ENCODE results near the gene SIGLEC6. TPM values are rescaled to one million over a fixed set of nuclear protein-coding genes. Genes with fewer than 3 reads are reported as not detected.
A peak's percentile ranks its signal among the peaks of the same experiment; 100 is the strongest.

The SIGLEC6 gene
- total and polyA plus RNA-seq, 11 donors: 0.10 to 0.40 (median 0.24) TPM; not detected in 5

DNA sequence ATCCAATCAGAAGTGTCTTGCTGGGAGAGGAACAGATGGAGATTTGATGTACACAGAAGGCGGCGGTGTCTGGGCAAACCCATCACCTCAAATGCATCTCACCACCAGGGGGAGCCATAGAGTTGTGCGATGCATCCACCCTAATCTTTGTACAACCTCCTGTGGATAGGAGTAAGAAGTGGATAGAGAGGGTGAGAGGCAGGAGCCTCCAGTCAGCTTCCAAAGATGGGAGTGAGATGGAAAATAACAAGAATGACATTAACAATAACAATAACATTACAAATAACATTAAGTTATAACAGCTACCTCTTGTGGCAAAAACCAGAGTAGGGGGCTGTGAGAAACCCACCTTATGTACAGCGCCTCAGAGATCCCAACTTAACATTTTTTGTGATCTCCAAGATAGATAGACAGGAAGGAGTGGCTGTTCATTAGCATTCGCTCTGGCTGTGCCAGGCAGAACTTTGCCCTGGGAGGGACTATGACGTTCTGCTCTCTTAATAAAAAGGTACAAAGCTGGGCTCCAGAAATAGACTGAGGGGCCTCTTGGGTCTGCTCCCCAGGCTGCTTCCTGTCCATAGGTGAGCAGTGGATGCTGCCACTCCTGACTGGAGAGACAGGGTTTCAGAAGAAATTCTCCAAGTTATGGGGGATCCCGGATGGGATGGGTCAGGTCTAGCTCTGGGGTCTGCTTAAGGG, 58.3 kb downstream of the SIGLEC6 start:
- peak; percentile 67 to 82 (median 78) for ATAC-seq
- DNase-seq: peak in 4 of 5 donors; percentile 70 to 77 (median 72)
- 31 to 35% (median 33%) methylated on average over 7 of the region's 7 CpGs for WGBS, 4 donors
- Histone ChIP-seq H3K27me3 (peaks cover 0 to 38% (median 8%) of the 10 kb centered on the region in 9 donors), H3K27ac (no peak overlapping the region), H3K36me3 (no peaks in the 10 kb centered on the region), H3K9me3 (no peaks in the 10 kb centered on the region), H3K4me3 (no peak overlapping the region), H3K4me1 (peaks cover 0 to under 1% (median 0%) of the 10 kb centered on the region in 12 donors)
- intact Hi-C loops (cut with DNase I): loop anchor here (1.0 to 10.0 kb wide), 8 partner anchors 184 to 312 kb away; no protein-coding TSS in a partner anchor
- no peak for TF ChIP-seq POLR2A (IDR thresholded peaks at IDR 0.05)
- TF ChIP-seq, protein P1, sequence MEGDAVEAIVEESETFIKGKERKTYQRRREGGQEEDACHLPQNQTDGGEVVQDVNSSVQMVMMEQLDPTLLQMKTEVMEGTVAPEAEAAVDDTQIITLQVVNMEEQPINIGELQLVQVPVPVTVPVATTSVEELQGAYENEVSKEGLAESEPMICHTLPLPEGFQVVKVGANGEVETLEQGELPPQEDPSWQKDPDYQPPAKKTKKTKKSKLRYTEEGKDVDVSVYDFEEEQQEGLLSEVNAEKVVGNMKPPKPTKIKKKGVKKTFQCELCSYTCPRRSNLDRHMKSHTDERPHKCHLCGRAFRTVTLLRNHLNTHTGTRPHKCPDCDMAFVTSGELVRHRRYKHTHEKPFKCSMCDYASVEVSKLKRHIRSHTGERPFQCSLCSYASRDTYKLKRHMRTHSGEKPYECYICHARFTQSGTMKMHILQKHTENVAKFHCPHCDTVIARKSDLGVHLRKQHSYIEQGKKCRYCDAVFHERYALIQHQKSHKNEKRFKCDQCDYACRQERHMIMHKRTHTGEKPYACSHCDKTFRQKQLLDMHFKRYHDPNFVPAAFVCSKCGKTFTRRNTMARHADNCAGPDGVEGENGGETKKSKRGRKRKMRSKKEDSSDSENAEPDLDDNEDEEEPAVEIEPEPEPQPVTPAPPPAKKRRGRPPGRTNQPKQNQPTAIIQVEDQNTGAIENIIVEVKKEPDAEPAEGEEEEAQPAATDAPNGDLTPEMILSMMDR (IDR thresholded peaks at IDR 0.05): peak; percentile 77 to 97 (median 86)

DNA sequence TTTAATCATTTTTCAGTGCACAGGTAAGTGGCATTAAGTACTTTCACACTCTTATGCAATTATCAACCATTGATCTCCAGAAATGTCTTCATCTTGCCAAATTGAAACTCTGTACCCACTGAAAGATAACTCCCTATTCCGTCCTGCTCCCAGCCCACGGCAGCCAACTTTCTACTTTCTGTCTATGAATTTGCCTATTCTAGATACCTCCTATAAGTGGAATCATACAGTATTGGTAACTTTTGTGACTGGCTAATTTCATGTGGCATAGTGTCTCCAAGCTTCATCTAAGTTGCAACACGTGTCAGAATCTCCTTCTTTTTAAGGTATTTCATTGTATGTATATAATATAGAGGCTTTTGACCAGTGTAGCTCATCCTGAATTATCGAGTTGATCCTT, 58.9 kb downstream of the SIGLEC6 start:
- peaks cover 0 to 6% (median 0%) of the 10 kb centered on the region in 12 donors for H3K4me1 ChIP-seq
- no peak for DNase-seq
- WGBS, 4 donors: 11 to 19% (median 16%) methylated on average over 4 of the region's 4 CpGs
- intact Hi-C loops (cut with DNase I): loop anchor here (1.0 to 10.0 kb wide), 8 partner anchors 184 to 312 kb away; no protein-coding TSS in a partner anchor
- no peak overlapping the region for H3K4me3 ChIP-seq
- H3K9me3 ChIP-seq: no peaks in the 10 kb centered on the region
- no peaks in the 10 kb centered on the region for H3K36me3 ChIP-seq
- no peak overlapping the region for H3K27ac ChIP-seq
- no peak for TF ChIP-seq POLR2A (IDR thresholded peaks at IDR 0.05)
- TF ChIP-seq, protein P1 (IDR thresholded peaks at IDR 0.05): no peak
- H3K27me3 ChIP-seq: peaks cover 0 to 38% (median 8%) of the 10 kb centered on the region in 9 donors
- no peak for ATAC-seq

DNA sequence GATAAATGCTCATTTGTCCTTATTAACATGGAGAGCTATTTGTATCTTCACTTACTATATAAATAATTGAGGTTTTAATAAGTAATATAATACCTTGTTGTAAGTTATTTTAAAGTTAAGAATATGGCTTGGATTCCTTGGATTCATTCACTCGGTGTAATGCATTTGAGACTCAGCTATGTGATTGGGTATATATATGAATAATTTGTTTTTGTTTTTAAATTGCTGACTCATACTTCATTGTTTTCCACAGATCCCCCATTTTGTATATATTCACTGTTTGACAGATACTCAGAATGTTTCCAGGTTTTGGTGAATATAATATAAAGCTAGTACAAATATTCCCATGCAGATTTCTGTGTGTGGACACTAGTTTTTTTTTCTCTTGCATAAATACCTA, 59.9 kb downstream of the SIGLEC6 start:
- intact Hi-C loops (cut with DNase I): loop anchor here in 7 of 10 donors (5.0 to 10.0 kb wide), 4 partner anchors 186 to 313 kb away; no protein-coding TSS in a partner anchor
- H3K27ac ChIP-seq: no peak overlapping the region
- peaks cover 0 to 12% (median 0%) of the 10 kb centered on the region in 12 donors for H3K4me1 ChIP-seq
- peaks cover 0 to 38% (median 8%) of the 10 kb centered on the region in 9 donors for H3K27me3 ChIP-seq
- H3K4me3 ChIP-seq: no peak overlapping the region
- 66 to 80% (median 70%) methylated on average over 1 of the region's 1 CpG for WGBS, 4 donors
- no peak for DNase-seq
- H3K9me3 ChIP-seq: no peaks in the 10 kb centered on the region
- H3K36me3 ChIP-seq: no peaks in the 10 kb centered on the region
- ATAC-seq: no peak
- TF ChIP-seq, protein P1 (IDR thresholded peaks at IDR 0.05): no peak
- no peak for TF ChIP-seq POLR2A (IDR thresholded peaks at IDR 0.05)

DNA sequence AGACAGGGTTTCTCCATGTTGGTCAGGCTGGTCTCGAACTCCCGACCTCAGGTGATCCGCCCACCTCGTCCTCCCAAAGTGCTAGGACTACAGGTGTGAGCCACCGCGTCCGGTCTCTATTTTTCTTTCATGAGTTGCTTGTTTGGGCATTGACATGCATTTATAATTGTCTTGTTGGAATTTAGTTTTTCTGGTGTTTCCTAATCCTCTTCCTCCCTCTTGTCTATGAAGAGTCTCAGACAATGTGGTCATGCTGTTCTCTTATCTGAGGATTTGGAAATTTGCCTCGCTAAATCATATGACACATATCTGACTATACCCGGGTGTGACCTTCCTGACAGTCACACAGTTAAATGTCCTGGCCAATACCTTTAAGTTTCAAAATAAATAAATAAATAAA, 60.5 kb downstream of the SIGLEC6 start:
- H3K27me3 ChIP-seq: peaks cover 0 to 34% (median 8%) of the 10 kb centered on the region in 9 donors
- no peak overlapping the region for H3K4me3 ChIP-seq
- intact Hi-C loops (cut with DNase I): loop anchor here in 7 of 10 donors (5.0 to 10.0 kb wide), 4 partner anchors 186 to 314 kb away; no protein-coding TSS in a partner anchor
- H3K4me1 ChIP-seq: peaks cover 0 to 18% (median 0%) of the 10 kb centered on the region in 12 donors
- no peaks in the 10 kb centered on the region for H3K9me3 ChIP-seq
- TF ChIP-seq, protein P1 (IDR thresholded peaks at IDR 0.05): no peak
- no peak for TF ChIP-seq POLR2A (IDR thresholded peaks at IDR 0.05)
- ATAC-seq (no peak), DNase-seq (no peak)
- 63 to 78% (median 68%) methylated on average over 9 of the region's 9 CpGs for WGBS, 4 donors
- H3K27ac ChIP-seq: no peak overlapping the region
- no peaks in the 10 kb centered on the region for H3K36me3 ChIP-seq

Measured in heart left ventricle (tissue), 16 donors.